Forelimb muscle (tissue), 1 donor: Measurements from ENCODE around the gene ZHX3. TPM values are rescaled to one million over a fixed set of nuclear protein-coding genes. Genes with fewer than 3 reads are reported as not detected.

ENCODE experiments used
- DNase-seq: peaks from one replicate; pipeline ENCODE4 v3.0.0-alpha.2; 2013; ENCODE audit warnings: low read depth
- polyA plus RNA-seq: library from polyadenylated mRNA; unstranded; fragments of 120-200 nt; gene quantifications from one replicate; pipeline ENCODE4 v1.2.1, GENCODE V29; 2013; ENCODE audit not compliant: insufficient read length

The ZHX3 gene
- polyA plus RNA-seq, 1 donor = 8.3 TPM

DNA sequence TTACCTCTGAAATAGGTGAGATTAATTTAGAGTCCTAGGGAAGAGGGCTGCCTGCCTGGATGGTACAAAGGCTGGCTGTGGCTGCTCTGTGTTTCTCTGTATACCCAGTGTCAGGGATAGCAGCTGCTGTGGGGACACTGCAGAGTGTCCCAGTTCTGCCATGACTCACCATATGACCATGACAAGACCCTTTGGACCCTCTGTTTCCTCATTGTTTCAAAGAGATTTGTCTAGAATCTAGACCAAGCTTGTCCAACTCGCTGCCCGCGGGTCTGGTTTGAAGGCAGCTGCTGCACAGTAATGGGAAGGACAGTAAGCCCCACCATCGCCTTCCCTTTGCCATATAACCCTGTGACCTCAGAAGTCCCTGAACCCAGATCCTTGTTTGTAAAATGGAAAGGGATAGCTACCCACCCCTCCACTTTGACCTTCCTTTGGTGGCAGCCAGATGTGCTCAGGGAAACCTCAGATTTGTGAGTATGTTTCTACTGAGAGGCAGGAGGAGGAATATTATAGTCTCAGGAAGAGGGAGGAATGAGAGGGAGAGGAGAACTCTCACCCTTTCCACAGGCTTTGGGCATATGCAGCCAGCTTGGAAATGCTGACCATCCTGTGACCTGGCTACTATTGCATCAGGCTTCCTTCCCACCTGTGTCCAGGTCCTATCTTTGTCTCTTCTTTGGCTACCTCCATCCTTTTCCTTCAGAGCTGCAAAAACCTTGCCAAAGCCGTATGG is 166.2 kb downstream of the ZHX3 start:
- DNase-seq = no peak

DNA sequence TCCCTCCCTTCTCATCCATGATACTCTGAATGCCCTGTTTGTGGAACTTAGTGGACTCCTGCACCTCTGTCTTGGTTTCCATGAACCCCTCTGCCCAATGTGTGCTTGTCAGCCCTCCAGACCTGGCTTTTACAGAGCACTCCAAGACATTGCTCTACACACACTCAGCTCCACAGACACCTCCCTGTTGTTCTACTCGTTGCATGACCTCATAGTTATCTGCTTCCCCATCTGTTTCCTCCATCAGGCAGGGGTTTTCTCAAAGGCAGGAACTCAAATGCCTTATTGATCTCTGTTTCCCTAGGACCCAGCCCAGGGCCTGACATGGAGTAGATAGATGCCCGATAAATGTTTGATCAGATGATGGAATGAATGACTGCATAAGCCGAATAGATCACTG is 166.9 kb downstream of the ZHX3 start:
- no peak for DNase-seq

DNA sequence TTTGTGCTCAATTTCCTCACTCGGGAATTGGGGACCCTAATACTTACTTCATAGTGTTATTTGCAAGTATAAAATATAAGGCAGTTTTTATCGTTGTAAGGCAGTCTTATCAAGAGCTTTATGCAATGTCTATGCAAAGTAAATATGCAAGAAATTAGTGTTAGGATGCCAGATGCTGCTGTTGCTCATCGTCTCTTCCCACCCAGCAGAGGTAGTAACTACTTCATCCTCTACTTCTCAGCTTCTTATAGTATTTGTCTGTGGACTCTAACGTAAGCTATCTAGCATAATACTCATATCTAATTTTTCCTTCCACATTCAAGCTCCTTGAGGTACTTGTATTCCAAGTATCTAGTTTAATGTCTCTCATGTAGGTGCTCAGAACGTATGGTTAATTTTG is 168.6 kb downstream of the ZHX3 start:
- DNase-seq = no peak

DNA sequence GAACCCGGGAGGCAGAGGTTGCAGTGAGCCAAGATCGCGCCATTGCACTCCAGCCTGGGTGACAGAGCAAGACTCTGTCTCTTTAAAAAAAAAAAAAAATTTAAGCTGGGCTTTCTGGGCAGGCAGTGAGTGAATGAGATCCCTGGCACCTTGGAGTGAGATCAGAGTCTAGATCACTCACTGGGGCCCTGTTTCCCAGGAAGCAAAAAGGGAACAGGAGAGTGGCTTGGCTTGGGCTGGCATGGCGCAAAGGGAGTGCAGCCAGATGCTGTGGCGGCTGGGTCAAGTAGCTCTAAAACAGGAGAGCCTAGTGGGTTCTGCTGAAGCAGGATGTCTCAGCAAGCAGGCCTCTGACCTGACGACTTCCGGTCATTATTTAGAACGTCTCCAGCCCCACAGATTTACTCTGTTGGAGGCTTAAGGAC is 169.8 kb downstream of the ZHX3 start:
- DNase-seq = no peak

DNA sequence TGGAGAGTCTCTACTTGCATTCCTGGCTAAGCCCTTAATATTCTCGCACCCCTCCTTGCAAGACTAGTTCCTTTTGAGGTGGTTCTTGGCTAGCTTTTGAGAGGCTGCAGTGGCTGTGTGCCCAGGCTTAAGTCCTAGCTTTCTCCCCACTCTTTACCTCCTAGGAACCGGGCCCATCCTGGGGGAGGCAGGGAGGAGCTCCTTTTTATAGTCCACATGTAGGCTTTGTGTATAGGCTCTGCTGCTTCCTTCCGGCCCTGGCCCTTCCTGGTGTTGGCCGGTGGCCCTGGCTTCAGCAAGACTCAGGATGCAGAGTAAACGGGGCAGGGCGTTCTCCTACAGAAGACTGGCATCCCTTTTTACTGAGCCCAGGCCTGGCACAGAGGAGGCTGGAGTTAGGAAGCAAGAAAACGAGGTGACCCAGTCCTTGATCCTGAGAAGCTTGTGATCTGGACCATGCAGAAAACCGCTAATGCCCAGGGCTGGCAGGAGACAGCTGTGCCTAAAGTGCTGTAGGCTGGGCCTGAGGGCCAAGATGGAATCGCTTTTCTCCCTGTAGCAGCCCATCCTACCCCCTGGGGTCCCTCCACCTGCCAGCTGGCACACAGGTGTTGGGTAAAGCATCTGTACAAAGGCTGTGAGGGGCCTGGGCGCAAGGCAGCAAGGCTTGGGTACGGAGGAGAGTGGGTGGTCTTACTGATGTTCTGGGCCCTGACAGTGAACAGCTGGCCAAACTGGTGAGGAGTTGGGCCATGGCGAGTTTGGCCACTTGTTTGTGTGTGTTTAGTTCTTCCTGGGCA is 171.5 kb downstream of the ZHX3 start:
- DNase-seq = no peak

DNA sequence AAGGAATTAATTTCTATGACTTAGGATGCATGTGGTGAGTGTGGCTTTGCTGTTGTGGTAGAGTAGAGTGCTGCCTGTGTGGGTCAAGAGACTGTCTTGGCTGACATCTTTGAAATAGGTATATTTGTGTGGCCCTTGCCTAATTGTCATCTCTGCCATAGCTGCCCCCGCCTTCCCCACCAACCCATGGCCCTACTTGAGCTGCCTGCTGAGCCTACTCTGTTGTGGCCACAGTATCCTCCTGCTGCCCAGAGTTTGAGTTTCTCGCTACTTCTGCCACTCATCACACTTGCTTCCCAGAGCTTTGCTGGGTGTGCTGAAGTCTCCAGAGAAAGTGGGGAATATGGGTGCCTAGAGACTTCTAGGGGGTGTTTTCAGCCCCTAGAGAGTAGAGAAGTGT is 172.2 kb downstream of the ZHX3 start:
- no peak for DNase-seq

DNA sequence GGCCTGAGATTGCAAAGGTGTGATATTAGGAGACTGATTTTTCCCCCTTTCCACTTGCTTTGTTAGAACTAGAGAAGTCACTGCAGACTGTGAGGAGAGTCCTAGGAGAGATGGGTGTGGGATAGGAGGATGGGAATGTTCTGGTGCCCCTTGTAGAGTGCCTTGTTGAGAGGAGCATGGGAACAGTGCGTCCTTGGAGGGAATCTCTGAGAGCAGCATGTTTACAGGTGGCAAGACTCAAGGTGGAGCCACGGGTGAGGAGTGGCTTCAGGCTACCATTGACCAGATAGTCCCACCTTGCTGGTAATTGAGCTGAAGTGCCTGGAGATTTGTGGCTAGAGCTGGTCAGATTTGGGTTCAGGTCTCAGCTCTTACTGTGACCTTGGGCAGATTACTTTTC is 174.2 kb downstream of the ZHX3 start:
- DNase-seq = no peak

DNA sequence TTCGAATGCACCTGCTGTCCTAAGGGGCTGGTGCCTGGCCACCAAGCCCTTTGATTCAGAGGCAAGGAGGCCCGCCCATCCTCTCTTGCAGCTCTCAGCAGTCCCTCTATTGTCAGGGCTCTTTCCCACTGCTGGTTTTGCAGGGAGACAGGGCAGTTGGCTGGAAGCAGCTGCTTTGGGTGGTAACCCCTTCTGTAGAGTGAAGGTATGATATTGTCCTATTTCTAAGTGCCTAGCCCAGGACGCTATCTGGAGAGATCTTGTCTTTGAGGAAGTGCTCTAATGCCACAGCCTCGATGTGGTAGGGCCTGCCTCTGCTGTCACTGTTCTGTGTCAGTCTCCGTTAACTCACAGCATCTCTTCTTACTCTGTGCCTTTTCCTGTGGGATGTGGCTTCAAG is 174.6 kb downstream of the ZHX3 start:
- DNase-seq = no peak

DNA sequence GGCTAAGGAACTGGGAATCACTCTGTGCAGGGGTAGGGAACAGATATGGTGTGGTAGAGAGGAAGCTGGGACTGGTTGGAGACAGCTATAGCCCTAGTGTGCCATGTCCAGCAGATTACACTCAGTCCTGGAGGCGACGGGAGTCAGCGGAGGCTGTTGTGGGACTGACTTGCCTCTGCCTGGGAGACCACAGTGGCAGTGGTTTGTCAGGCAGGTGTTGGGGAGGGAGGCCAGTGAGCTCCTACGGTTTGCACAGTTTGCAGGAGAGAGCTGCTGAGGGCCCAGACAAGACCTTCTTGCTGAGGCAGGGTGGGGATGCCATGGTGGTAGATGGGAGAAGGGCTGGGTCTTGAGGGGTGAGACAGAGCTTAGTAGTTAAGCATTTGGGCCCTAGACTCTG is 175.3 kb downstream of the ZHX3 start:
- DNase-seq = no peak

DNA sequence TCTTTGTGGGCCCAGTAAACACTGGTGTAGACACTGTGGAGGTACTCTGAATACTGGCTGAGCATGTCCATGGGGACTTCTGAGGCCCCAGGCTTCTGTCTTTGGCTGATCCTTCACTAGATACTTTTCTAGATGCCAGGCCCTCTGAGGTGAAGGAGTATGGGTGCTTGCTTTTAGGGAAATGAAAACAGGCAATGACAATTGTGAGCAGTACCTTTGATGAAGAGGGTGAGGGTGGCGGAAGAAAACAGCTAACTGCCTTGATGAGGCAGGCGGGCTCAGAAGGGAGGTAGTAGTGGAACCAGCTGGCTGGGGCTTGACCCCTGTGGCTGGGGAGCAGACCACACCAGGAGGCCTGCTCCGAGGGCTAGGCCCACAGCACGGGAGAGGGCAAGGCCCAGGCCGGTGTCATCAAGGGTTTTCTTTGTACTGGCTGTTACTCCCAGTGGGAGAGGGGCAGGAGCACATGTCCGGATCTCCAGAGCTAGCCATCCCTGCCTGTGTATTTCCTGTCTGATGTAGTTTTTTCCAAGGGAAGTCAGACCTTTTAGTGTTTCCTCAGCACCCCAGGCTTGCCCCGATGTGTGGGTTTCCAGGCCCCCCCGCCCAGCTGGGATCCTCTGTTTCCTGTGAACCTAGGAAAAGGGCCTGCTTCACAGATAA is 176.2 kb downstream of the ZHX3 start:
- no peak for DNase-seq

DNA sequence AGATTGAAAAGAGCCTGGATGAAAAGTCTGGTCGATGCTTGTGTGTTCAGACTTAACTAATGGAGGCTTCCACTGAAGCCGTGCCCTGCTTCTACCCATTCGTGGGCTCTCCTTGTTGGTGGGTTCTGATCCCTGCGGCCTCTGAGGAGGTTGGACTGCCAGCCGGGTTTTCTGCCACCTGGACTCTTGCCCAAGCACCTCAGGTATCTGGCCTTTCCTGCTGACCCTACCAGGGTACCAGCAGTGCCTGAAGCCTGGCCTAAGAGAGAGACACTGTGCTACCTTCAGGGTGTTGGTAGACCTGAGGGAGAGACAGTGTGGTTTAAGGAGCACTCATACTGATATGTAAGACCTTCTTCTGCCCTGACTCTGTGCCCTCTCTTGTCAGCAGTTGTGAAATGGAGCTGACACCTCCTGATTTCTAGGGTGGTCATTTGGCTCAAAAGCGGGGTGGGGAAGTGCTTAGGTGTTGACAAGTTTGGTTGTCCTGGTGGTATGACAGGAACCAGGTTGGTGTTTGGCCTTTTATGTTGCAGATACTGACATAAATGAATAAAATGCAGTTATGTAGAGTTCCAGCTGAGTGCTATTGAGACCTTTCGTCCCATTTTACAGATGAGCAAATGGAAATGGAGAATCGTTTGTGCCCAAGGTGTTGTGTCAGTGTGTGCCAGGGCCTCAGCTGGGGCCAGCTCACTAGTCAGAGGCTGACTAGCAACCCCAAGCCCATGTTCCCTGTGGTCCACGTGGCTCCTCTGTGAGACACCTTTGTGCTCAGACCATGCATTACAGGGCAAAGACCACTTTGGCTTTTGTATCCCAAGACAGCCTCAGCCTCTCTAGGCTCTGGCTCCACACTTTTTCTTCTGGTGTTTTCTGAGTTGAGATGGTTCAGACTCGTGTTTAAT is 177.1 kb downstream of the ZHX3 start:
- no peak for DNase-seq

DNA sequence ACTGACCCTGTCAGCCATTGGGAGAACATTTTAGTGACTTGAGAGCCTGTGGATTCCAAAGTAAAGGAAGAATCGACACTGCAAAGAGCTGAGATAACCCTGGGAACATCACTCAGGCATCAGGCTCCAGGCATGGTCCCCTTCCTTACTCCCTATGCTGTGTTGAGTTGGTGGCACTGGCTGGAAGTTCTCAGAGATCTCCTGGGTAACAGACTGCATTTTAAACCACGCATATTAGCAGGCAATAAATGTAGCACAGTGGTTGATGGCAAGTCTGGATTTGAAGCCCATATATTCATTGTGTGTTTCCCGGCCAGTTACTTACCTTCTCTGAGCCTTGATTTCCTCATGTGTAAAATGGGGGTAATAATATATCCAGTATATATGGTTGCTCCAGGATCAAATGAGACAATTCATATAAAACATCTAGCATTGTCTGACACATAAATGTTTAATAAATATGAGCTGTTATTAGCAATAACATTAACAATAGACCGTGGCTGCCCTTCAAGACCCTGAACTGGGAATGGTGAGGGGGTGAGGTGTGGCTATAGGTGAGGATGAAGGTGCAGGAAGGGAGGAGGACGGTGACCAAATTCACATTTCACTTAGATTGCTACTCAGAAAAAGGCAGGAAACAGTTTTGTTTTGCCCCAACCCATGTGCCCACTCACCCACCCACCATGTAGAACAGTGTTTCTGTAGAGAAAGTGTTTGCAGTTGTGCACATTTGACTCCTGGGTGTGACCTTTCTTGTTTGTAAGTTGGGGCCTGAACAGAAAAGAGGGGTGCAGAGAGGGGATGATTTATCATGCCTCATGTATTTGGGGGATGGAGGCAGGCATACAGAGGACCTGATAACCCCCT is 178.1 kb downstream of the ZHX3 start:
- no peak for DNase-seq

DNA sequence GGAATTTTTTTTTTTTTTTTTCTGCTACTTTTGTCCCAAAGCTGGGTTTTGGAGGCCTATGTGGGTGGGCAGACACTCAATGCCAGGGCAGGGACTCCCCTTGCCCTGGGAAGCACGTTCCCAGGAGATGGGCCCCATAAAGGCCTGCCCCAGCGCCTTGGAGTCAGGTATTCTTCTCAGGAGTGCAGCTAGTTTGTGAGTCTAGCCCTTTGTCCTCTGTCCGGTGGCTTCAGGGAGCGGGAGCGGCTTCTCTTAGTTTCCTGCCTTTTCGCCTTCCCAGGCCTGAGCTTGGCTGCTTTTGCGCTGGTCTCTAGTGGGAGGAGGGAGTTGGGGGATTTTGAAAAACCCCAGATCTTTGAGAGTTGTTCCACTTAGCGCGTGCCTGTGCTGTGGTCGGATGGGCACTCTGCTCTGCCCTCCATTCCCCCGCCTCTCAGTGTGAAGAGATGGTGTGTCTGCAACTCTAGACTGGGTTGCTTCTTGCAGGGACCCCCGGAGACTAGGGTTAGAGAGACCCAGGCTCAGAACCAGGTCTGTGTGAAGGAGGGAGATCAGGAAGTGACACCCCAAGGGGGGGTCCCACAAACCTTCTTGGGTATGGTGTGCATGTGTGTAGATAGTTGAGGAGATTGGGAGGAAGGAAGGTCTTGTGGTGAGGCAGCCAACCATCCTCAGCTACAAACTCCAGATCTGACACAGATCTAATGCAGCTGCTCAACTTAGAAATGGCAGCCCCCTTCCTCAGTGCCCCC is 178.9 kb downstream of the ZHX3 start:
- DNase-seq = no peak

DNA sequence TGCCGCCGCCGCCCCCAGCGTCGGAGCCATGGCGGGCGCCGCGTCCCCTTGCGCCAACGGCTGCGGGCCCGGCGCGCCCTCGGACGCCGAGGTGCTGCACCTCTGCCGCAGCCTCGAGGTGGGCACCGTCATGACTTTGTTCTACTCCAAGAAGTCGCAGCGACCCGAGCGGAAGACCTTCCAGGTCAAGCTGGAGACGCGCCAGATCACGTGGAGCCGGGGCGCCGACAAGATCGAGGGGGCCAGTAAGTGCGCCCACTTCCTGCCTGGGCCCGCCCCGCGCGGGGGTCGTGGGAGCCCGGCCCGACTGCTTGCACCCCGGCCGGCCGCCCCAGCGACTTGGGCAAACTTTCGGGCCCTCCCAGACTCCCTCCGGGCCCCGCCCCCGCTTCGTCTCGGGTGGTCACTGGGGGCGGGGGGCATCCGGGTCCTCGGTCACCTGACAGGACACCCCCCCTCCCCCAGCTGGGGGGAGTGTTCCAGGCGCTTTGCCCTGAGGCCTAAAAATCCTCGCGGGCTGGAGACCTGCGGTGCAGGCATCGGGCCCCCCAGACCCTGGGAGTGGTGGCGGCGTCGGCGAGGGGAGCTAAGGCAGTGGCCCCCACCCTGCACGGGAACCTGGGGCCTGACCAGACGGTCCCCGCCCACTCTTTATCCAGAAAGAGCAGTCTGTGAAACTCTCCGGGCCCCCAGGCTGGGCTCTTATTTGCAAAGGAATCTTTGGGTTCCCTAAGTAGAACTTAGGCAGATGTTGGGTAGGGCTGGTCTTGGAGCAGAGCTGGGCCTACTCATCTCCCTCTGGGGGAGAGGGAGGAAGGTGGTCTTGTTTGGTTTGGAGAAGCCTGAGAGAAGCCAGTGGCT is 179.7 kb downstream of the ZHX3 start:
- DNase-seq = no peak

DNA sequence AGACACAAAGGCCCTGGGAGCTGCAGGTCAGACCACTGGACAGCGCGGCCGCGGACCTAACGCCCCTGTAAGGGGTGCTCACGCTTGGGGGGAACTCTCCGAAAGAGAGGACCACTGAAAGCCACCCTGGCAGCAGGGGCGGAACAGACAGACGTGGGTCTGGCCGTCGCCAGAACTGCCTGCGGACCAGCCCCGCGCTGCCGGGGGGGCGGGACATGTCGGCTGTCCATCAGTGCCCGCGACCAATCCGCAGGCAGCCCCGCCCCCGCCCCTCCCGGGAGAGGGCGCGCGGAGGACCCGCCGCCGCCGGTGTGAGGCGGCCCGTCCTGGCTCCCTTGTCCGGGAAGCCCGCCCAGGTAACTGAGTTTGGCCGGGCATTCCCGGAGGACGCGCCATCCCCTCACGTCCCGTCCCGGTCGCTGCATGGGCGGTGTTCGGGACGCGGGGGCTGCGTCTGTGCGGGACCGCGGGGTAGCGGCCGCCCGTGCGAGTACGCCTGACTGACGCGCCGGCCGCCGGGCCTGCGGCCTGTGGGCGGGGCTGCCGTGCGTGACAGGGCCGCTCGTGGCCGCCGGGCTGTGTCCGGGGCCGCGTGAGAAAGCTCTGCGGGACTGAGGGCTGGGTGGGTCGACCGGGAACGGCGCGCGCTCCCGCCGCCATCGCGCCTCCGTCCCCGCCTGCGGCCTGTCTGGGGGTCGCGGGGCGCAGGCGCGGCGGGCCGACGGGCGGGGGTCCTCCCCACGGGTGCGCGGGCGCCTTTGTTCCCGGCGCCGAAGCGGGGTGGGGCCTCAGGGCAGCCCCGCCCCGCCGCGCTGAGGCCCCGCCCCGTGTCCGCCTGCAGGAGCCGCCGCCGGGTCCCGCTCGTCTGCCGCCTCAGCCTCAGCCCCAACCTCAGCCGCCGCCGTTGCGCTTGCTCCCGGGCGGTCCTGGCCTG is 180.6 kb downstream of the ZHX3 start, which contains the start of gene PLCG1:
Gene PLCG1 (plus strand): TSS at position 864 of the 934 bp plus-strand sequence. CDS start 99 bp downstream, outside the sequence.
- DNase-seq = no peak

DNA sequence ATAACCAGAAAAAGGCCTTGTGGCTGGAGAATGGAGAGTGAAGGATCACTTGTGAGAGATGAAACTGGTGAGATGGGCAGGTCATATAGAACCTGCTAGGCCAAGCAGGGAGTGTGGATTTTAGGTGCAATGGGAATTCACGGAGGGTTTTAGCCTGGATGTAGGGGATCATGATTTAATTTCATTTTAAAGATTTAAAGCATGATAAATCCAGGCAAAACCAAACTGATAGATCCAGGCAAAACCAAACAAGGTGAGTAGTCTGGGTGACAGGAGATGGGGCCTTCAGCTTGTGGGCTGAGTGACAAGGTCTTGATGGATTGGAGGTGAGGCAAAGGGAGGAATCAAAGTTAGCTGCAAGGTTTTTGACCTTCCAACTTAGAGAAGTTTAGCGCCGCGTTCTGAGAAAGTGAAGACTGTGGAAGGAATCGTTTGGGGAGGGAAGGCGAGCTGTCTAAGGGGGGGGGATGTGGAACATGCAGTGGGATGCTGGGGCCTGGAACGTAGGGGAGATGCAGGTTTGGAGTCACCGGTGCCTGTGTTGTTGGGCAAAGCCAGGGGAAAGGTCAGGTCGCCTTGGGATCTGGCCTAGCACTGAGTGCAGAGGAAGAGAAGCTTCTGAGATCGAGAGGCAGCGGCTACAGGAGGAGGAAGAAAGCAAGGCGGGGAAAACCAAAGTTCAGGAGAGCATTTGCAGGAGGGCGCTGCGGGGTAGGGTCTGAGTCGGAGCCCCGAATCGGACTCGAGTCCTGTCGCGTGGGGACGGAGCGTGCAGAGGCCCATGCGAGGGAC is 181.4 kb downstream of the ZHX3 start:
- no peak for DNase-seq
